ENCODE data around the gene STPG3. TPM values are rescaled to one million over a fixed set of nuclear protein-coding genes. Genes with fewer than 3 reads are reported as not detected.

STPG3 gene
- total and polyA plus RNA-seq, 2 of the 13 experiments (the other 11 are each of a cell fraction or from before 2014, with no cell fraction given) = not detected

- TF ChIP-seq SOX13 (IDR thresholded peaks at IDR 0.05) (no peak), SOX13 (CRISPR knock-in tag; conservative IDR thresholded peaks at IDR 0.05 in 1 of 2, IDR thresholded peaks at IDR 0.05 in 1 of 2) (0 out of 4 replicates have a peak, but pooled peaks of 1 of the 2 experiments have one; percentile 22), NPAS2 (CRISPR knock-in tag; IDR thresholded peaks at IDR 0.05; ENCODE audit: borderline replicate concordance) (no peak), ZNF205 (CRISPR knock-in tag; IDR thresholded peaks at IDR 0.05) (no peak), SMARCC2 (IDR thresholded peaks at IDR 0.05) (no peak), PAWR (CRISPR knock-in tag; IDR thresholded peaks at IDR 0.05; ENCODE audit: borderline replicate concordance) (no peak), HMGXB3 (CRISPR knock-in tag; IDR thresholded peaks at IDR 0.05; ENCODE audit: borderline replicate concordance) (no peak), ZNF280B (CRISPR knock-in tag; IDR thresholded peaks at IDR 0.05; ENCODE audit: borderline replicate concordance) (0 out of 2 replicates have a peak, but pooled peaks have one; percentile 13), ATF5 (CRISPR knock-in tag; IDR thresholded peaks at IDR 0.05; ENCODE audit: low read depth) (no peak), ZSCAN9 (CRISPR knock-in tag; IDR thresholded peaks at IDR 0.05; ENCODE audit: borderline replicate concordance) (no peak; the same call in 1 of the 2 replicates), HOXA7 (CRISPR knock-in tag; IDR thresholded peaks at IDR 0.05) (no peak), HNF4G (IDR thresholded peaks at IDR 0.05; ENCODE audit: borderline replicate concordance, low read depth, low read length) (no peak), HNF4G (CRISPR knock-in tag; IDR thresholded peaks at IDR 0.05; ENCODE audit: borderline replicate concordance, low read depth) (0 out of 2 replicates have a peak, but pooled peaks have one; percentile 15), TGIF2 (CRISPR knock-in tag; IDR thresholded peaks at IDR 0.05) (no peak), ATF1 (CRISPR knock-in tag; IDR thresholded peaks at IDR 0.05) (no peak), ZBTB39 (CRISPR knock-in tag; IDR thresholded peaks at IDR 0.05) (no peak)
Measured at GRCh38 chr9:137217276-137218211, 33.5 kb upstream of the STPG3 start (continued).

Measured in HepG2 (cell line).